Stimulated activated CD4-positive, alpha-beta T cell treated with anti-CD3 and anti-CD28 coated beads, Interleukin-15, amount 100 ng/mL, for 48 hours (primary cell): ENCODE measurements around the gene ZNF564.
A peak's percentile ranks its signal among the peaks of the same experiment; 100 is the strongest.
"Not testable (repeated sequence)": the region's sequence is repeated elsewhere in the genome, so short reads cannot be mapped to it uniquely, and the experiment has no call there.

Source experiments
- DNase-seq, 2 donors: peaks; one replicate each; pipeline ENCODE4 v3.0.0-alpha.2; 2020; ENCODE audit warnings: low read depth in 2 of 2

The ZNF564 gene

DNA sequence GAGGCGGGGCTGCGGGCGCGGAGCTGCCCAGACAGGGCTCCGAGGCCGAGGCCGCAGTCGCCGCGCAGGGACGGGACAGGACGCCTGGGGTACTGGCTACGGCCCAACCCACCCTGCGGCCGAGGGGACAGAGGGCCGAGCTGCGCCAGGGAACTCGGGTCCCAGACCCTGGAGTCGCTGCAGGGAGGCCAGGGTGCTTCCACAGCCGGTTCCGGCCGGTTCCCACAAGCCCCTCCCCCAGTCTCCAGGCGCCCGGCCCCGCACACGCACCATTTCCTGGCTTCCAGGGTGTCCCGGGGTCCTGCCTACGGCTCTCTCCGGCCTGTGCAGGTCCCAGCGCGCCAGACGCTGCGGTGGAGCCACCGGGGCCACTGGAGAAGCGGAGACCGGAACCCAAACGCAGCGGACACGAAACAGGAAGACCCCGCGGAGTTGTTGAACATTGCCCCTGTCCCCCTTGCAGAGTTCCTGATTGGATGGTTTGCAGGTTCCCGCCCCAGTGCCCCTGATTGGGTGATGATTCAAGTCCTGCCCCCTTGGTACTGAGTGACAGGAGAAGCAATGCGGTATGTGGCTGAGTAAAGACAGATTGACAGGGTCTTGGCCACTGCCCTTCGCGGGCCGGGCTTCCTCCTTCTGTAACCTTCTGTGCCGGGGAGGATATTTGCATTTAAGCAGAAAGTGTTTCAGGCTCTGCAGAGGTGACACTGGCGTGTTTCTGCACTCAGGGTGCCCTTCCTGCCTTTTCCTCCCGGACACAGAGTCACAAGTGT lies at the start of gene ZNF564:
ZNF564 (minus strand) TSS at position 423 of the 773 bp plus-strand sequence; CDS start at position 273, 150 bp downstream.
- peak; percentile 85 to 91 for DNase-seq

GRCh38 chr19:12597594-12597993 lies 46.3 kb upstream of the ZNF564 start:
- no peak for DNase-seq

DNA sequence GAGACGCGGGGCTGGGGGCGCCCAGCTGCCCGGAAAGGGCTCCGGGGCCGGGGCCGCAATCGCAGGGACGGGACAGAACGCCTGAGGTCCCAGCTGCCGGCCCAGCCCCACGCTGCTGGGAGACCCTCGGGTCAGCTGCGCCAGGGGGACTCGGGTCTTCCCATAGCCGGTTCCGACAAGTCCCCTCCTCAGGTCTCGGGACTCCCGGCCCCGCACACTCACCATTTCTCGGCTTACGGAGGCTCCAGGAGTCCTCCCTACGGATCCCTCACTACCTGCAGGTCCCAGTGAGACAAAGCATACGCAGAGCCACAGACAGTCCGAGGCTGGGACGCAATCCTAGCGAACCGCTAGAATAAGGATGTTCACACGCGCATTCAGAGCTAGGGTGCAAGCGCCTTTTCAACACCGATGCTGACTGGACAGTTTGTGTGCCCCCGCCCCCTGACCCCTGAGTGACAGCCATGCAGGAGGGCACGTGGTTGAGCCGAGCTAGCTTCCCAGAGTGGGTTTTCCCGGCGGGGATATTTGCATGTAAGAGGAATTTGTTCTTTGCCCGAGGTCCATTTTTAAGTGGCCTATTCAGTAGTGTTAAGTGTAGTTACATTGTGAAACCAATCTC lies 45.8 kb upstream of the ZNF564 start:
- DNase-seq = no peak

DNA sequence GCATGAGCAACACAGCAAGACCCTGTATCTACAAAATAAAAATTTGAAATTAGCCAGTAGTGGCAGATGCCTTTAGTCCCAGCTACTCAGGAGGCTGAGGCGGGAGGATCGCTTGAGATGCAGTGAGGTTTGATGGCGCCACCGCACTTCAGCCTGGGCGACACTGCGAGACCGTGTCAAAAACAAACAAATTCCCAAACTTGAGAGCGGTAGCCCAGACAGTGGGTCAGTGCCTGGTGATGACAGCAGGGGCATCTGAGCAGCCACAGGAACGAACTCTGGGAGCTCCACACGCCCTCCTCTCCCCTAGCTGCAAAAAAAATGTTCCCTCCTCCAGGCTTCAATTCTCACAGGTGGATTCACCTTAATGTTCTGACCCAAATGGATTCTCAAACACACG lies 45.2 kb upstream of the ZNF564 start:
- no peak for DNase-seq

DNA sequence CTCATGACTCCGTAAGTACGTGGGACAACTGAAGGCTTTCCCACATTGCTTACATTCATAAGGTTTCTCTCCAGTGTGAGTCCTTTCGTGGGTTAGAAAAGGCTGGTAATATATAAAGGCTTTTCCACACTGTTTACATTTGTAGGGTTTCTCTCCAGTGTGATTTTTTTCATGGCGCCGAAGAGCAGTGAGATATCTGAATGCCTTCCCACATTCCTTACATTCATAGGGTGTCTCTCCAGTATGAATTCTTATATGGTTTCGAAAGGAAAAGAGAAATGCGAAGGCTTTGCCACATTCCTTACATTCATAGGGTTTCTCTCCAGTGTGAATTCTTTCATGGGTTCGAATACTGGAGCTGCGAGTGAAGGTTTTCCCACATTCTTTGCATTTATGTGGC lies 29.8 kb upstream of the ZNF564 start:
- DNase-seq = no peak

- DNase-seq = no peak
These were observed 29.0 kb upstream of the ZNF564 start for GRCh38 chr19:12580180-12580694.

GRCh38 chr19:12578641-12579040 lies 27.4 kb upstream of the ZNF564 start:
- no peak for DNase-seq

DNA sequence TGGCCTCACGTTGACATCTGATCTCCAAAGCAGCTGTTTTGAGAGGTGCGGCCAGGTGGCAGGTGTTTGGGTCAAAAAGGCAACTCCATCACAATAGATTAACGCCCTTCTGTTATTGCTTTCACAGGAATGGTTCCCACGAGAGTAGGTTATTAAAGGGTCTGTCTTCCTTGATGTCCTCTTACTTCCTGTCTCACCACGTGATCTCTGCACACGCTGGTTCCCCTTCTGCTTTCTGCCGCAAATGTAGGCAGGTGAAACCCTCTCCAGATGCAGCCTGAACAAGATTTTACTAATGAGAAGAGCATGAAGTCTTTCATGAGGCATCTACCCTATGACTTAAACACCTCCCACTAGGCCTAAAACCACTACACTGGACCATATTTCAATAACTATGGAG lies 22.8 kb upstream of the ZNF564 start:
- no peak for DNase-seq

GRCh38 chr19:12567951-12568350 lies 16.7 kb upstream of the ZNF564 start:
- no peak for DNase-seq

GRCh38 chr19:12566380-12566779 lies 15.1 kb upstream of the ZNF564 start:
- not testable (repeated sequence) for DNase-seq

DNA sequence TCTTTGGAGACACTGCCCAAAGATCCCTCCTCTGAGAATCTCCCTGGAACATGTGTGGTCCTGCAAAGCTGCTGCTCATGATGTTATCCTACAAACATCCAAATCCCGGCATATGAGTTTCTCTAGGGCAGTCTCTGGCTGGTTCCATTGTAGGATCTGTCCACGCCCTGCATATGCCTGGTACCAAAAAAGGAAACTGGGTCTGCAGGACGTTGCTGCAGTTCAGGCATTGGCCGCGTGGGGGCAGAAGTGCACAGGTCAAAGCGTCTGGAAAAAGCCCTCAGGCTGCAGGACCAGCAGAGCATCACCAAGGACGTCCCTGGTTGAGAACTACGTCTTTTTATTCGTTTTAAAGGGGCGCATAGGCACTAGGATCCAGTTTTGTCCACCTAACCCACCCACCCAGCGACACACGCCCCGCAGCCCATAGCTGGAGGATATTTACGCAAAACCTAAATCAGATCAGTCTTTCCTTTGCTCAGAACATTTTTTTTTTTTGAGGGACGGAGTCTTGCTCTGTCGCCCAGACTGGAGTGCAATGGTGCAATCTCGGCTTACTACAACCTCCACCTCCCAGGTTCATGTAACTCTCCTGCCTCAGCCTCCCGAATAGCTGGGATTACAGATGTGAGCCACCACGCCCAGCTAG lies 12.9 kb upstream of the ZNF564 start:
- DNase-seq = peak; percentile 82 to 89

DNA sequence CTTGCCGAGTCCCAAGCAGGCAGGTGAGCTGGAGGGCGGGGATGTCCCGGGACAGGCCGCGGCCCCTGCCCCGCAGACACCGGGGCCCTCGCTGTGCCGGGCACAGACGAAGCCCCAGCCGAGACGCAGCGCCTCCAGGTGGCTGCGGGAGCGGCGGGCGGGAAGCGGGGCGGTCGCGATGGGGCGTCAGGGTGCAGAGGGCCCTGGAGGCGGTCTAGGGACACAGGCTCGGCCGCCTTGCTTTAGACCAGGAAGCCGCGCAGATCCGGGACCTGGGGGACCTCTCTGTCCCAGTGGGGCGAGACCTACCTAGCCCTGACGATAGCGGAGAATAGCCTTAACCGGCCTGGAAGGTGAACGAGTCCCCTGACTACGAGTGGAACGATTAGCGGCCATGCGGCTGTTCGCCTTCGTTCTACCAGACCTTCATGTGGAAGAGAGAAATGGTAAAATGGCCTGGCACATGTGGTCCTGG lies 4.2 kb upstream of the ZNF564 start:
- DNase-seq = no peak

- no peak for DNase-seq
These were observed 4.4 kb downstream of the ZNF564 start for GRCh38 chr19:12546903-12547302.

DNA sequence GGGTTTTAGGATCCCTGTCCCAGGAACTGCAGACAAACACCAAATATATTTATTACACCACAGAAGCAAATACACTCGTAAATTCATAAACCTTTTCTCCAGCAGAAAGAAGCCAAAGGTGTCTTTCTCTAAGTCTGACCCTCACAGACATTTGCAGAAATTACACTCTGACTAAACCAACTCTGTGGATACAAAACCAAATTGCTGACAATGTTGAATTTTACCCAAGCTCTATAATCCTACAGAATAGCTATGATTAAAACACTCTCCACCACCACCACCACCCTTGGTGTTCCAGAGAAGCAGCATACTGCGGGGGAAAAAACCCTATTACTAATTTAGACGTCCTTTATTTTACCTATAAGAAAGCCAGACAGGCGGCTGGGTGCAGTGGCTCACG lies 5.2 kb downstream of the ZNF564 start:
- no peak for DNase-seq

GRCh38 chr19:12545267-12545666 lies 6.0 kb downstream of the ZNF564 start:
- no peak for DNase-seq

- DNase-seq = no peak
These were observed 6.8 kb downstream of the ZNF564 start for GRCh38 chr19:12544401-12544876.

DNA sequence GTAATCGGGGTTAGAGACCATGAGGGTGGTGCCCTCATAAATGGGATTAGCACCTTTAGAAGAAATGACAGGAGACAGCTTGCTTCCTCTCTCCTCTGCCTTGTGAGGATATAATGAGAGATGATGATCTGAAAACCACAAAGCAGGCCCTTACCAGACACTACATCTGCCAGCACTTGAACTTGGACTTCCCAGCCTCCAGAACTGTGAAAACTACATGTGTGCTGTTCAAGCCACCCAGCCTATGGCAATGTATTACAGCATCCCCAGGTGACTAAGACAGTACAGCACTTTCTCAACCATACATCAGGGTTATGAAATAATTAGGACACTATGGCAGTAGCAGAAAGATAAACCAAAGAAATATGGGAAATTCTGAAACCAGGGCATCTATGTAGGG lies 7.4 kb downstream of the ZNF564 start:
- no peak for DNase-seq

- DNase-seq = no peak
These were observed 24.0 kb downstream of the ZNF564 start for GRCh38 chr19:12527034-12527836.

- no peak for DNase-seq
These were observed 24.7 kb downstream of the ZNF564 start for GRCh38 chr19:12526542-12526941.

DNA sequence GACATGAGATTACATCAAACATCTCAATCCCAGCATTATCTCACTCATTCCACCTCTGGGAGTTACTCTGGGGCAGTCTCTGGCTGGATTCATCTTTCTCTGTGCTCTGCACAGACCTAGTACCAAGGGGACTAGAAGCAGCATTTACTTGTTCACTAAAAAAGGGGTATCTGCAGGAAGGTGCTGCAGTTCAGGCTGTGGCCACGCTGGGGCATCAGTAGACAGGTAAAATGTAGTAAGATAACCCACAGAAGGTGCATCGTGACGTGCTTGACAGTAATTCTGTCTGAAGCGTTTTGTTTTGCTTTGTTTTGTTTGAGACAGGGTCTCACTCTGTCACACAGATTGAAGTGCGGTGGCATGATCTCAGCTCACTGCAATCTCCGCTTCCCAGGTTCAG lies 29.3 kb downstream of the ZNF564 start:
- DNase-seq = no peak

GRCh38 chr19:12513531-12514061 lies 37.7 kb downstream of the ZNF564 start:
- no peak for DNase-seq
